Esophagus muscularis mucosa (tissue), 3 donors: Measurements from ENCODE around the gene THYN1.

Source experiments
- EP300 ChIP-seq: sonication (generic); formaldehyde crosslinking; IDR thresholded peaks from one replicate; pipeline ENCODE4 v1.6.1; 2017; ENCODE audit warnings: antibody characterized with exemption
- TF ChIP-seq, protein P1 (sequence below), 3 experiments: fragments of 200-600 bp in 2 of 3; fragments of 450-650 bp in 1 of 3; sonication (generic) in 2 of 3; IDR thresholded peaks; one replicate each; pipeline ENCODE4 v1.5.1; 2017 to 2019; ENCODE audit warnings: antibody characterized with exemption in 3 of 3, mild to moderate bottlenecking in 2 of 3, moderate library complexity in 1 of 3

DNA sequence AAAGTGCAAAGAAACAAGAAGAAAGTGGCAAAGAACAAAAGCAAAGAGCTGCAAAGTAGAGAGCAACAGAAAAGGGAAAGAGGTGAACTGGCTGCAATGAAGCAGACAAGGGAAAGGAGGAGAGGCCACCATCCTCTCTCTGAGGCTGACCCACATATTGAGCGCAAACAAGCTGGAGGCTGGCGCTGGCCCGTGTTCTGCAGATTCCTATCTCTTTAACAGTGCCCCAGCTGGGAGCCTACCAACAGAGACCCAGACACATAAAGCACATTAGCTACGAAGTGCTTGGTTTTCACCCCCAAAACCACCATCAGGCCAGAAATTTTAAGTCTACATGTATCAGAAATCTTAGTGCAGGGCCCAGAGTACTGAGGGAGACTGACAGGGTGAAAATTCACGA is 47.0 kb downstream of the THYN1 start:
- TF ChIP-seq, protein P1, sequence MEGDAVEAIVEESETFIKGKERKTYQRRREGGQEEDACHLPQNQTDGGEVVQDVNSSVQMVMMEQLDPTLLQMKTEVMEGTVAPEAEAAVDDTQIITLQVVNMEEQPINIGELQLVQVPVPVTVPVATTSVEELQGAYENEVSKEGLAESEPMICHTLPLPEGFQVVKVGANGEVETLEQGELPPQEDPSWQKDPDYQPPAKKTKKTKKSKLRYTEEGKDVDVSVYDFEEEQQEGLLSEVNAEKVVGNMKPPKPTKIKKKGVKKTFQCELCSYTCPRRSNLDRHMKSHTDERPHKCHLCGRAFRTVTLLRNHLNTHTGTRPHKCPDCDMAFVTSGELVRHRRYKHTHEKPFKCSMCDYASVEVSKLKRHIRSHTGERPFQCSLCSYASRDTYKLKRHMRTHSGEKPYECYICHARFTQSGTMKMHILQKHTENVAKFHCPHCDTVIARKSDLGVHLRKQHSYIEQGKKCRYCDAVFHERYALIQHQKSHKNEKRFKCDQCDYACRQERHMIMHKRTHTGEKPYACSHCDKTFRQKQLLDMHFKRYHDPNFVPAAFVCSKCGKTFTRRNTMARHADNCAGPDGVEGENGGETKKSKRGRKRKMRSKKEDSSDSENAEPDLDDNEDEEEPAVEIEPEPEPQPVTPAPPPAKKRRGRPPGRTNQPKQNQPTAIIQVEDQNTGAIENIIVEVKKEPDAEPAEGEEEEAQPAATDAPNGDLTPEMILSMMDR (IDR thresholded peaks at IDR 0.05), result no peak
- no peak for TF ChIP-seq EP300
